NT2/D1 (cell line): ENCODE data around the gene RAP1A.

ENCODE experiments used
- SUZ12 ChIP-seq: IDR thresholded peaks from 2 replicates; pipeline ENCODE4 v1.6.1; 2011; ENCODE audit not compliant: insufficient read length, insufficient read depth; ENCODE audit errors: extremely low read depth
- YY1 ChIP-seq: IDR thresholded peaks from 2 replicates; pipeline ENCODE4 v1.6.1; 2011; ENCODE audit not compliant: insufficient read length, insufficient read depth
- ZNF274 ChIP-seq: IDR thresholded peaks from 2 replicates; pipeline ENCODE4 v1.6.1; 2011; ENCODE audit warnings: mild to moderate bottlenecking, low read depth, low read length

GRCh38 chr1:111593403-111594305, 25.9 kb upstream of the RAP1A start:
- TF ChIP-seq ZNF274 (no peak), YY1 (no peak), SUZ12 (no peak)
